Measurements from ENCODE around the gene FAM120A.

The FAM120A gene

GRCh38 chr9:93566408-93567270 is 115.2 kb downstream of the FAM120A start:
- Histone ChIP-seq H3K9me3 (replicated peaks; ENCODE audit: low read length) (peaks cover 5% of the 10 kb centered on the region), H3K36me3 (ENCODE audit: insufficient read depth, low read length) (peaks cover 28% of the 10 kb centered on the region)

DNA sequence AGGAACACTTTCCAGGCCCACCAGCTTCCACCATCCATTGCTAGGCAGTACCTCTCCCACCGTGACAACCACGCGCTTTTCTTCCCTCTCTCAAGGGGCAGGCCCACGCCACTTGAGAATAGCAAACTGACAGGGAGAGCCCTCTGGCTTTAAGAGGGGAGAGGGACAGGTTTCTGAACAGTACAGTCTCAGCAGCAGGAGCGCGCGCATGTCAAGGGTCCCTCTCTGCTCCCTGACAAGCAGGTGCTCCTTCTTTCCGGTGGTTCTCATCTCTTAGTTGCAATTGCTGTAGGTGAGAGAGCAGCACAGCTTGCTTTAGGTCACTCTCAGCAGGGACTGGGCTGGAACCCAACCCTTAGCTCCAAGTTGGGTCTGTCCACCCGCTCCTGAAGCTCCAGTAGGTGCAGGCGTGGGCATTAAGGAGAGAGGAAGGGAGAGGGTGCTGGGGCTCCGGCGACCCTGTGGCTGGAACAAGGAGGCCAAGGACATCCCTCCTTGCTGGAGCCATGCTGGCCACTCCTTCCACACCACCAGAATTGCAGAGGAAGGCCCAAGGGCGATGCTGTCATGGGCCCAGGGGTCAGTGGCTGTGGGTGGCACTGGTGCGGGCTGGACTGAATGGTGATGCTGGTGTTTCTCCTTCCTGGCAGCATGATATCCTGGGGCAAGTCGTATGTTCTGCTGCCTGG is 115.9 kb downstream of the FAM120A start:
- peak overlapping the region; percentile 73 for H3K4me3 ChIP-seq (ENCODE audit: low read length)
- H3K27me3 ChIP-seq (ENCODE audit: control insufficient read depth, insufficient read depth, low read length): no peaks in the 10 kb centered on the region
- H3K4me1 ChIP-seq (ENCODE audit: control insufficient read depth, insufficient read depth, low read length): peaks cover 11% of the 10 kb centered on the region
- peak overlapping the region; percentile 97 for H3K4me2 ChIP-seq (ENCODE audit: low read length)
- H3K9me3 ChIP-seq (replicated peaks; ENCODE audit: low read length): peaks cover 5% of the 10 kb centered on the region
- peak overlapping the region; percentile 98 for H3K9ac ChIP-seq (ENCODE audit: low read depth, low read length)
- peaks cover 20% of the 10 kb centered on the region for H3K36me3 ChIP-seq (ENCODE audit: insufficient read depth, low read length)

More at GRCh38 chr9:93566408-93567270, 115.2 kb downstream of the FAM120A start:
- Histone ChIP-seq H3K27me3 (ENCODE audit: control insufficient read depth, insufficient read depth, low read length) (no peaks in the 10 kb centered on the region), H3K4me1 (ENCODE audit: control insufficient read depth, insufficient read depth, low read length) (peaks cover 11% of the 10 kb centered on the region), H3K4me3 (ENCODE audit: low read length) (peak overlapping the region; percentile 73), H3K4me2 (ENCODE audit: low read length) (peak overlapping the region; percentile 97), H3K9ac (ENCODE audit: low read depth, low read length) (peak overlapping the region; percentile 98)

GRCh38 chr9:93568169-93568568 is 116.7 kb downstream of the FAM120A start:
- H3K4me3 ChIP-seq (ENCODE audit: low read length): no peak overlapping the region
- H3K27me3 ChIP-seq (ENCODE audit: control insufficient read depth, insufficient read depth, low read length): no peaks in the 10 kb centered on the region
- no peak overlapping the region for H3K9ac ChIP-seq (ENCODE audit: low read depth, low read length)
- H3K36me3 ChIP-seq (ENCODE audit: insufficient read depth, low read length): peaks cover 14% of the 10 kb centered on the region
- H3K9me3 ChIP-seq (replicated peaks; ENCODE audit: low read length): peaks cover 5% of the 10 kb centered on the region
- no peak overlapping the region for H3K4me2 ChIP-seq (ENCODE audit: low read length)
- peaks cover 11% of the 10 kb centered on the region for H3K4me1 ChIP-seq (ENCODE audit: control insufficient read depth, insufficient read depth, low read length)

GRCh38 chr9:93569621-93570174 is 118.2 kb downstream of the FAM120A start:
- Histone ChIP-seq H3K4me3 (ENCODE audit: low read length) (no peak overlapping the region), H3K9ac (ENCODE audit: low read depth, low read length) (no peak overlapping the region), H3K4me1 (ENCODE audit: control insufficient read depth, insufficient read depth, low read length) (peaks cover 11% of the 10 kb centered on the region)

GRCh38 chr9:93572221-93572620 is 120.7 kb downstream of the FAM120A start:
- no peak overlapping the region for H3K4me3 ChIP-seq (ENCODE audit: low read length)
- no peak overlapping the region for H3K9ac ChIP-seq (ENCODE audit: low read depth, low read length)
- H3K36me3 ChIP-seq (ENCODE audit: insufficient read depth, low read length): no peaks in the 10 kb centered on the region
- no peak overlapping the region for H3K4me2 ChIP-seq (ENCODE audit: low read length)
- H3K27me3 ChIP-seq (ENCODE audit: control insufficient read depth, insufficient read depth, low read length): no peaks in the 10 kb centered on the region
- H3K4me1 ChIP-seq (ENCODE audit: control insufficient read depth, insufficient read depth, low read length): peaks cover 12% of the 10 kb centered on the region
- peaks cover 5% of the 10 kb centered on the region for H3K9me3 ChIP-seq (replicated peaks; ENCODE audit: low read length)

More at GRCh38 chr9:93569621-93570174, 118.2 kb downstream of the FAM120A start:
- Histone ChIP-seq H3K9me3 (replicated peaks; ENCODE audit: low read length) (peaks cover 5% of the 10 kb centered on the region), H3K27me3 (ENCODE audit: control insufficient read depth, insufficient read depth, low read length) (no peaks in the 10 kb centered on the region), H3K4me2 (ENCODE audit: low read length) (no peak overlapping the region), H3K36me3 (ENCODE audit: insufficient read depth, low read length) (no peaks in the 10 kb centered on the region)

- no peak overlapping the region for H3K9ac ChIP-seq (ENCODE audit: low read depth, low read length)
- no peak overlapping the region for H3K4me3 ChIP-seq (ENCODE audit: low read length)
- H3K4me1 ChIP-seq (ENCODE audit: control insufficient read depth, insufficient read depth, low read length): peaks cover 8% of the 10 kb centered on the region
- H3K27me3 ChIP-seq (ENCODE audit: control insufficient read depth, insufficient read depth, low read length): no peaks in the 10 kb centered on the region
- H3K9me3 ChIP-seq (replicated peaks; ENCODE audit: low read length): peaks cover 5% of the 10 kb centered on the region
- H3K4me2 ChIP-seq (ENCODE audit: low read length): no peak overlapping the region
- H3K36me3 ChIP-seq (ENCODE audit: insufficient read depth, low read length): no peaks in the 10 kb centered on the region
Measured at GRCh38 chr9:93572636-93573515, 121.4 kb downstream of the FAM120A start.

DNA sequence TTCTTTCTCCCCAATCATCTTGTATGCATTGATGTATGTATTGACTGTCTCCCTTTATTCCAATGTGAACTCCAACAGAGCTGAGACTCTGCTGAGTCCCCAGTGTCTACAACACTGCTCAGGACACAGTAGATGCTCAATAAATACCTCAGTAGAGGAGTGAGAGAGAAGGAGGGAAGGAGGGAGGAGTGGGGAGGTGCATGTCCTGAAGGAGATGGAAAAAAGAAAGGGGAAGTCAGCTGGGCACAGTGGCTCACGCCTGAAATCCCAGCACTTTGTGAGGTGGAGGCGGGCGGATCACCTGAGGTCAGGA is 122.0 kb downstream of the FAM120A start:
- no peaks in the 10 kb centered on the region for H3K27me3 ChIP-seq (ENCODE audit: control insufficient read depth, insufficient read depth, low read length)
- H3K9me3 ChIP-seq (replicated peaks; ENCODE audit: low read length): peaks cover 5% of the 10 kb centered on the region
- H3K4me2 ChIP-seq (ENCODE audit: low read length): no peak overlapping the region
- no peak overlapping the region for H3K9ac ChIP-seq (ENCODE audit: low read depth, low read length)
- no peaks in the 10 kb centered on the region for H3K36me3 ChIP-seq (ENCODE audit: insufficient read depth, low read length)
- no peak overlapping the region for H3K4me3 ChIP-seq (ENCODE audit: low read length)
- H3K4me1 ChIP-seq (ENCODE audit: control insufficient read depth, insufficient read depth, low read length): peaks cover 14% of the 10 kb centered on the region

DNA sequence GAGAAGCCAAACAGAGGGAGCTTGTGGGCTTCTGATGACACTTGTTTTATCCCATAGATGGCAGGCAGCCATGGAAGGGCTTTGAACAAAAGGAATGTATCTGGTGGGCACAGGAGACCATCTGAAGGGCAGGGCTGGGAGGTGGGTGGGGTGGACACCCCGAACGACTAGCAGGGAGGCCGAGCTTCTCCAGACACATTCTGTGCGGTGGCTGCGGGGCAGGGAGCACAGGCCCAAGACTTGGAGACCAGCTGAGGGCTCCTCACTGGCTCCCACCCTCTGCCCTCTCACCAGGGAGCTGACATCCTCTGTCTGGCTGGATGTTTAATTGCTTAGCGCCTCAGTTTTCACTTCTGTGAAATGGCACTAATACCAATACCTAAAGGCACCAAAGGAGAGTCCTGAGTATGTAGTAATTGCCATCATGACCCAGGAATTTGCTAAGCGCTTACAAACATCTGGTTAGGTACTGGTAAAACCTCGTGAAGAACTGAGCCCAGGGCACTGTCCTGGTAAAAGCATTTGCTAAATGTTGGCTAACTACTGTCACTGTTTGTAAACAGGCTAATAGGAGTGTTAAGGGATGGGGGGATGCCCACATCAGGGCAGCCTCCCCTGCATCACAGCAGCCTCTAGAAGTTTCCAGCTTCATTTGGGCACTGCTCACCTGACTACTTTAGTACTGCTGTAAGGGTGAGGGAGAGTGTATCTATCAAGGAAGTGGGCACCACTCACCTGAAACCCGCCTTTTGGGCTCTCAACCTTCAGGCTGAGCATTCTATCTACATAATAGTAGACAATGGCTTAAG is 122.8 kb downstream of the FAM120A start:
- Histone ChIP-seq H3K27me3 (ENCODE audit: control insufficient read depth, insufficient read depth, low read length) (no peaks in the 10 kb centered on the region), H3K9ac (ENCODE audit: low read depth, low read length) (no peak overlapping the region), H3K4me3 (ENCODE audit: low read length) (no peak overlapping the region), H3K36me3 (ENCODE audit: insufficient read depth, low read length) (no peaks in the 10 kb centered on the region), H3K4me2 (ENCODE audit: low read length) (no peak overlapping the region), H3K4me1 (ENCODE audit: control insufficient read depth, insufficient read depth, low read length) (peaks cover 19% of the 10 kb centered on the region), H3K9me3 (replicated peaks; ENCODE audit: low read length) (peaks cover 5% of the 10 kb centered on the region)

GRCh38 chr9:93574900-93575795 is 123.7 kb downstream of the FAM120A start:
- no peaks in the 10 kb centered on the region for H3K36me3 ChIP-seq (ENCODE audit: insufficient read depth, low read length)
- peak overlapping the region; percentile 99 for H3K4me2 ChIP-seq (ENCODE audit: low read length)
- H3K4me3 ChIP-seq (ENCODE audit: low read length): peak overlapping the region; percentile 94
- H3K9me3 ChIP-seq (replicated peaks; ENCODE audit: low read length): peaks cover 5% of the 10 kb centered on the region
- peak overlapping the region; percentile 91 for H3K9ac ChIP-seq (ENCODE audit: low read depth, low read length)
- peaks cover 19% of the 10 kb centered on the region for H3K4me1 ChIP-seq (ENCODE audit: control insufficient read depth, insufficient read depth, low read length)
- no peaks in the 10 kb centered on the region for H3K27me3 ChIP-seq (ENCODE audit: control insufficient read depth, insufficient read depth, low read length)

- Histone ChIP-seq H3K4me1 (ENCODE audit: control insufficient read depth, insufficient read depth, low read length) (peaks cover 21% of the 10 kb centered on the region), H3K9me3 (replicated peaks; ENCODE audit: low read length) (peaks cover 4% of the 10 kb centered on the region), H3K4me2 (ENCODE audit: low read length) (peak overlapping the region; percentile 99), H3K36me3 (ENCODE audit: insufficient read depth, low read length) (no peaks in the 10 kb centered on the region), H3K9ac (ENCODE audit: low read depth, low read length) (peak overlapping the region; percentile 91), H3K27me3 (ENCODE audit: control insufficient read depth, insufficient read depth, low read length) (no peaks in the 10 kb centered on the region), H3K4me3 (ENCODE audit: low read length) (peak overlapping the region; percentile 94)
Measured at GRCh38 chr9:93575796-93576257, 124.3 kb downstream of the FAM120A start.

Data from skeletal muscle satellite cell (primary cell).